Suppressor macrophage treated with lipopolysaccharide for 4 hours (primary cell): ENCODE results near the gene ARHGAP22.
"Not testable (repeated sequence)": the region's sequence is repeated elsewhere in the genome, so short reads cannot be mapped to it uniquely, and the experiment has no call there.

Experiments used
- DNase-seq: peaks from one replicate; pipeline ENCODE4 v3.0.0-alpha.2; 2020

Gene ARHGAP22, protein sequence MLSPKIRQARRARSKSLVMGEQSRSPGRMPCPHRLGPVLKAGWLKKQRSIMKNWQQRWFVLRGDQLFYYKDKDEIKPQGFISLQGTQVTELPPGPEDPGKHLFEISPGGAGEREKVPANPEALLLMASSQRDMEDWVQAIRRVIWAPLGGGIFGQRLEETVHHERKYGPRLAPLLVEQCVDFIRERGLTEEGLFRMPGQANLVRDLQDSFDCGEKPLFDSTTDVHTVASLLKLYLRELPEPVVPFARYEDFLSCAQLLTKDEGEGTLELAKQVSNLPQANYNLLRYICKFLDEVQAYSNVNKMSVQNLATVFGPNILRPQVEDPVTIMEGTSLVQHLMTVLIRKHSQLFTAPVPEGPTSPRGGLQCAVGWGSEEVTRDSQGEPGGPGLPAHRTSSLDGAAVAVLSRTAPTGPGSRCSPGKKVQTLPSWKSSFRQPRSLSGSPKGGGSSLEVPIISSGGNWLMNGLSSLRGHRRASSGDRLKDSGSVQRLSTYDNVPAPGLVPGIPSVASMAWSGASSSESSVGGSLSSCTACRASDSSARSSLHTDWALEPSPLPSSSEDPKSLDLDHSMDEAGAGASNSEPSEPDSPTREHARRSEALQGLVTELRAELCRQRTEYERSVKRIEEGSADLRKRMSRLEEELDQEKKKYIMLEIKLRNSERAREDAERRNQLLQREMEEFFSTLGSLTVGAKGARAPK

DNA sequence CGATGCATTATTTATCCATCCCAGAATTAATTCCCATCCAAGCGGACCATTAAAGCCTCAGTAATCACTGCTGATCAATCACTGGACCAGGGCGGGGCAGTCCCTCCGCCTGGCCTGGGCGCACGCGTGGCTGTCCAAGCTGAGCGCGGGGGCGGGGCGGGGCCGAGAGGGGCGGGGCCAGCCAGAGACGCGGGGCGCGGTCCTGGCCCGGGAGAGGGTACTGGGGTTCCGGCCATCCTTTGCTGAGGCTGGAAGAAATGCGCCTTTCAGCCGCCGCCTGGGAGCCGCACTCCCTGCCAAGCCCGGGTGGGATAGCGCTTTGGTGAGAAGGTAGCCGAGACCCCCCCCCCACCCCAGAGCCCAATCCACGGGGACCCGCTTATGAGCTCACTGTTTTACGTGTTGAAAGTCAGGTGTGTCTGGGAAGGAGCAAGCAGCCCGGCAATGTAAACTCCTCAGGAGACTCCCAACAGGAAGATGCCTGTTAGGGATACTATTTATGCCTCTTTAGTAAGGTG is at the start of gene ARHGAP22:
Gene ARHGAP22 (minus strand): TSS at position 83 of the 518 bp plus-strand sequence. CDS start 277 bp downstream, outside the sequence.
- DNase-seq = peak; percentile 74

DNA sequence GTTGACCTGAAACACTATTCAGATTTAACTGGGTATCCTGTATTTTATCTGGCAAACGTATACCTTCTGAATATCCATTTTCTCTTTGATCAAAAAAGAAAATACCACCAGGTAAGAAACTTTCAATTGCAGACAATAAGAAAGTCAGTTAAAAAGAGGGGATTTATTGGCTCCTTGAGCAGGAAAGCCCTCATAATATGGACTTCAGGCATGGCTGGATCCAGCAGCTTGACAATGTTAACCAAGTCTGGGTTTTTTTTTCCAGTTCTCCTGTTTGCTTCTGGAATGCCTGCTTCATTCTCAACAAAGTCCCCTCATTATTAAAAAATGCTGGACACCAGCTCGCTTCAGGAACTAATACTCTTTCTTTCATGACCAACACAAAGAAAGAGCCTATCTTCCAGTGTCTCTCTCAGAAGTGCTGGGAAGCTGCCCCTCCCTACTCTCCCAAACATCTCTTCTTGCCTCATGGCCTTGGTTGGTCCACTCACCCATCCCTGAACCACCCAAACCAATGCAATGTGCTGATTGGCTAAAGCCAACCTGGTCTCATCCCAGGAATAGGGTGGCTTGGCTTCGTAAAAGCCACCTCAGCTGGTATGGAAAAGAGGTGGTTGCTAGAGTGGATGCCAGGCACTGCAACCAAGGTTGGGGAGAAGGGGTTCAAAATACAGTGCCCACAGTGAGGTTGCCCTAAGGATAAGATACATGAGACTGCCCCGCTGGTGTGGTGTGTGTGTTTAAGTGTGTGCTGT is 49.2 kb upstream of the ARHGAP22 start:
- no peak for DNase-seq

- no peak for DNase-seq
Observed at GRCh38 chr10:48653347-48653746, 48.5 kb upstream of the ARHGAP22 start.

DNA sequence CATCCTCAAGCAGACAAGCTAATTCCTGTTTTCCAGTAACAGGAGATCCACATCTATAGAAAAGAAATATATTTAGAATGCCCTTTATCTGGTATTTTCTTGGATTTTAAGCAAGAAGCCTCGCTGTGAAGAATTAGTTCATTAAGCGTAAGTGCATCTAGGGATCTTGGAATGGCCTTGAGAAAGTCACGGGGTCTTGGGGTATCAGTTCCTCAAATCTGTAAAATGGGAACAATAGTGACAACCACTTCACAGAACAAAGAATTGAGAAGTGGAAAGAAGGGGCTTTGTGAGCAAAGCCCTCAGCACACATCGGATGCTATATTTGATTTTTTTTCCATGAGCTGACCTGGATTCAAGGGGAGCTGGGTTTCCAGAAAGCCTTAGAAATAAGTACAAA is 47.5 kb upstream of the ARHGAP22 start:
- DNase-seq = peak; percentile 61

DNA sequence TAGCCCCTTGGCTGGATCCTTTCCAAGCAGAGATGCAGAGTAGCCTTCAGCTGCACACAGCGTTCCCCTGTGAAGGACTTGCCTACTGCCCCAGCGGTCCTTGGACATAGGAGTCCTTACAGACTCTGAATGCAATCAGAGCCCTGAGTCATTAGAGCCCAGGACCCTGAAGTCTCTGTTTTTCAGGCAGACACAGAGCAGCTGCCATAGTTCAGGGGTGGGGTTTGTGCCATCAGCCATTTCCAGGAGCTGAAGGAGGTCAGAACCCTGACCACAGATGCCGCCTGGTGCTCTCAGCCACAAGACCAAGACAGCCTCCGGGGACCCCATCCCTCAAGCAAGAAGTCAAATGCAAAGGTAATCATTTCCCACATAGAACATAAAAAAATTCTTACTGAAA is 47.0 kb upstream of the ARHGAP22 start:
- no peak for DNase-seq

DNA sequence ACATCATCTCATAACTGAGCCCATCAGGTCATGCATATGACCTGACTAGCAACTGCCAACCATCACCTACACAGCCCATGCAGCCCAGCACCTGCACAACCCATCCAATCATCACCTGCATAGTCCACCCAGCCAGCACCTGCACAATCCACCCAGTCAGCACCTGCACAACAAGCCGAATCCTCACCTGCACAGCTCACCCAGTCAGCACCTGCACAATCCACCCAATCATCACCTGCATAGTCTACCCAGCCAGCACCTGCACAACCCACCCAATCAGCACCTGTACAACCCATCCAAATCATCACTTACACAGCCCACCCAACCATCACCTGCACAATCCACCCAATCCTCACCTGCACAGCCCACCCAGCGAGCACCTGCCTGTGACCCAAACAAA is 46.4 kb upstream of the ARHGAP22 start:
- no peak for DNase-seq

GRCh38 chr10:48649349-48649944 is 44.6 kb upstream of the ARHGAP22 start:
- DNase-seq = no peak

DNA sequence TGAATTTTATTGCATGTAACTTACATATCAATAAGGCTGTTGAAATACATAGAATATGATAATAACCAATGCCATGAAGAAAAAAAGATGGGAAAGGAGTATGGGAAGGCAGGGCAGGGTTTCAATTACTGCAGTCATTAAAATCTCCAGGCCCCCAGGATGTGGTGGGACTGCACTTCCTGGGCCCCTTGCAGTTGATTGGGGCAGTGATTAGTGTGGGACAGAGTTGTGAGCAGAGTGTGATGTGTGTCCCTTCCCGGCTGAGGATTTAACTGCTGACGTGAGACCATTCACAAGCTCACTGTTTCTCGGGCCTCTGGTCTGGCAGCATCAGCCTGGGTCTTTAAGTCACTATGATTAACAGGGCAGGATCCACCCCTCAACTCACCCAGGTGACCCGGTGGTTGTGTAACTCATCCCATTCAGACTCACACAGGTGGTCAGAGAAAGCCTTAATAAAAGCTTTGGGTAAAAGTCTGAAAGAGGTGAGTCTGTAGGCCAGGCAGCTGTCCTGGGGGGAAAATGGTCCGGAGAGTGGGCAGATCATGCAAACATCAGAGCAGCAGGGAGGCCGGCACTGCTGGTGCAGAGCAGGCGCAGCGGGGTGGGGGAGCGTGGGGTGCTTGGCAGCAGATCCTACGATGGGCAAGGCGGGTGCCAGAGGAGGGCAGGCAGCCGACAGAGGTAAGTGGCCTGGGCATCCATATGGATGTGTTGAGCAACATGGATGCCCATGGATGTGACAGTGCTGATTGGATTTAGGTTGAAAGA is 43.5 kb upstream of the ARHGAP22 start:
- DNase-seq = no peak

DNA sequence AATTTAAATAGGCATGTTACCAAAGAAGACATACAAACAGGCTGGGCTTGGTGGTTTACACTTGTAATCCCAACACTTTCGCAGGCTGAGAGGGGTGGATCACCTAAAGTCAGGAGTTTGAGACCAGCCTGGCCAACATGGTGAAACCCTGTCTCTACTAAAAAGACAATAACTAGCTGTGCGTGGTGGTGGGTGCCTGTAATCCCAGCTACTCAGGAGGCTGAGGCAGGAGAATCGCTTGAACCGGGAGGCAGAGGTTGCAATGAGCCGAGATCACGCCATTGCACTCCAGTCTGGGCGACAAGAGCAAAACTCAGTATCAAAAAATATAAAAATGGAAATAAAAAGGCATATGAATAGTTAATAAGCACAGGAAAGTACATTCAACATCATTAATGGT is 42.2 kb upstream of the ARHGAP22 start:
- not testable (repeated sequence) for DNase-seq

- DNase-seq = no peak
Observed at GRCh38 chr10:48645600-48645999, 40.7 kb upstream of the ARHGAP22 start.

DNA sequence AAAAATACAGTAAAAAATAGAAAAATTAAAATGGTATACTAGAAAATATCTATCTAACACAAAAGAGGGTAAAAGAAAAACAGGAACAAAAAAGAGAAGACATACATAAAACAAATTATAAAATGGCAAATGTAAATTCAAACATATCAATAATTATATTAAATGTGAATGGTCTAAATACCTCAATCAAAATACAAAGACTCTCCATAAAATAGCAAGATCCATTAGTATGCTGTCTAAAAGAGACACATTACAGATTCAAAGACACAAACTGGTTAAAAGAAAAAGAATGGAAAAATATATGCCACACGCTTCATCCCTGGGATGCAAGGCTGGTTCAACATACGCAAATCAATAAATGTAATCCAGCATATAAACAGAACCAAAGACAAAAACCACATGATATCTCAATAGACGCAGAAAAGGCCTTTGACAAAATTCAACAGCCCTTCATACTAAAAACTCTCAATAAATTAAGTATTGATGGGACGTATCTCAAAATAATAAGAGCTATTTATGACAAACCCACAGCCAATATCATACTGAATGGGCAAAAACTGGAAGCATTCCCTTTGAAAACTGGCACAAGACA is 36.3 kb upstream of the ARHGAP22 start:
- not testable (repeated sequence) for DNase-seq

DNA sequence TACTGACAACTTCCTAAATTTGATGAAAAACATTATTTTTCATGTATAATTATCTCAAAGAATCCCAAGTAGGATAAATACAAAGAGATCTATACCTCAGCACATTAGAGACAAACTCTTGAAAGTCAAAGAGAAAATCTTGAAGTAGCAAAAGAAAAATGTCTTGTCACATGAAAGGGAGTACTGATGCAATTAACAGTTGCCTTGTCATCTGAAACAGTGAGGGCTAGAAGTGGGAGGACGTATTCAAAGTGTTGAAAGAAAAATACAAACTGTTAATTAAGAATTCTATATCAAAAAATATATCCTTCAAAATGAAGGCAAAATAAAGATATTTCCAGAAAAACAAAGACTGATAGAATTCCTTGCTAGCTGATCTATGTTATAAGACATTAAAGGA is 35.5 kb upstream of the ARHGAP22 start:
- peak; percentile 58 for DNase-seq

DNA sequence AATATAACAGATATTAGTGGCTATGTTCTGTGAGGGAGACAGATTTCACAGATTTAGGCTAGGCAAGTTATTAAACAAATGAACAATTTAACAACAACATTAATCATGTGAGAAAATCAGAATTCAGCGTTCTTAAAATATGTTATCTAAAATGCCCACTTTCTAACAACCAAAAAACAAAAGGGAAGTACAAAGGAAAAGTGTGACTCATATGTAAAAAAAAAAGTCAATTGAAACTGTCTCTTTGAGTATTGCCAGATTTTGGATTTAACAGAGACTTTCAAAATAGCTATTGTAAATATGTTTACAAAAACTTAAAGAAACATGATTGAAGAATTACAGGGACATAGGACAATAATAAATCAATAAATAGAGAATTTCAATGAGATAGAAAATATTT is 34.8 kb upstream of the ARHGAP22 start:
- DNase-seq = peak; percentile 64

GRCh38 chr10:48638739-48639527 is 34.1 kb upstream of the ARHGAP22 start:
- DNase-seq = no peak

GRCh38 chr10:48638158-48638557 is 33.3 kb upstream of the ARHGAP22 start:
- DNase-seq = no peak

GRCh38 chr10:48636901-48637300 is 32.0 kb upstream of the ARHGAP22 start:
- no peak for DNase-seq

DNA sequence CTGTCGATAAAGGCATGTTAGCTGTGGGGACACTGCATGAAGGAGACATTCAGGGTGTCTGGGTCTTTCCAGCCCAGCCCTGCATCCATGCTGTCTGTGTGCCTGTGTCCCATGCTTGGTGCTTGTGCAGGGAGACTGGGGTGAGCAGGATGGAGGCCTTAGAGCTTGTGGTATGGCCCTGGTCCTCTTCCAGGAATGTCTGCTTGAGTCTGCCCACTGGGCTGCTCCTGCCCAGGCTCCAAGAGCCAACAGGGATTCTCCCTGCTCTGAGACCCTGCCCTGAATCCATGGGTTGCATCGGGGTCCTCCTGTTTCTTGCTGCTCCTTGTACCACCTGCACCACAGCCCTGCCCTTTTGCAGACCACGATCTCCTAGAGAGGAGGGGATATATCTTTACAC is 31.4 kb upstream of the ARHGAP22 start:
- no peak for DNase-seq

GRCh38 chr10:48634984-48635557 is 30.2 kb upstream of the ARHGAP22 start:
- no peak for DNase-seq

- peak; percentile 96 for DNase-seq
Observed at GRCh38 chr10:48634198-48634983, 29.5 kb upstream of the ARHGAP22 start.
